HuH-7.5 (cell line): ENCODE data around the gene RNF222.

ENCODE experiments used
- DNase-seq: peaks from one replicate; pipeline ENCODE4 v3.0.0; 2011; ENCODE audit warnings: low spot score

RNF222 gene

DNA sequence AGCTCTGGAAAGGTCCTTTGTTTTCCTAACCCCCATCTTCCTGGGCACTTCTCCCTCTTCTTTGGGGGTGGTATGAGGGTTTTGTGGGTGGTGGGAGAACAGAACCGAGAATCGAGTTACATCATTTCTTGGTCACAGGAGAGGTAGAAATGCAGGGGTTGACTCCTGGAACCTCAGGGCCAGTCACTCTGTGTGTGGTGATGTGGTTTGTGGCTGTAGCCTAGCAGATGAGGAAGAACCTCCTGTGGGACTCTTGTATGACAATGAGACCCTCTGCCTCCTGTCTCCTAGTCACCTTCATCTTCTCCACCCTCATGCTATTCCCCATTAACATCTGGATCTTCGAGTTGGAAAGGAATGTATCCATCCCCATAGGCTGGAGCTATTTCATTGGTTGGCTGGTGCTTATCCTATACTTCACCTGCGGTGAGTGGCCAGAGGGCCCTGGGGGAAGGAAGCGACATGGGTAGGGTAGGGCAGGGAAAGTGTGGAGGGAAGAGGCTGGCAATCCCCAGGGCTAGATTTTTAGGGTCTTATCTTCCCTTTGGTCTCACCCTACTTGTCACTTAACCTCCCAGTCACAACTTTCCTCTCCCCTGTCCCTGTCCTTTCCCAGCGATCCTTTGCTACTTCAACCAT, 52.5 kb downstream of the RNF222 start:
- DNase-seq, result no peak

DNA sequence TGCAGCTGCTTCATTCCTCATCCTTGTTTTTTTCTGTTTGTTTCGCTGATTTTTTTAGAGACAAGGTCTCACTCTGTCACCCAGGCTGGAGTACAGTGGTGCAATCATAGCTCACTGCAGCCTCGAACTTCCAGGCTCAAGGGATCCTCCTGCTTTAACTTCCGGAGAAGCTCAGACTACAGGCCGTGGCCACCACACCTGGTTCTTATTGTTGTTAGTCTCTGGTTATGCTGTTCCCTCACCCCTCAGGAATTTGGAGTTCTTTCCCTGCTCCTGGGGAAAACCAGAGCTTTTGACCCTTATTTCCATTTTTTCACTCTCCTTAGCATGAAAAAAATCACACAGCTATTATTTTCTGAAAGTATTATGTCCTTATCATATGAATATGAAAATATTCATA, 56.2 kb downstream of the RNF222 start:
- DNase-seq, result no peak
